Measurements from ENCODE around the gene PARD3. TPM values are rescaled to one million over a fixed set of nuclear protein-coding genes. Genes with fewer than 3 reads are reported as not detected.

The PARD3 gene
- total and polyA plus RNA-seq, 2 donors (not counting 1 experiment from before 2014, with no cell fraction given): 24.0 to 46.4 TPM

DNA sequence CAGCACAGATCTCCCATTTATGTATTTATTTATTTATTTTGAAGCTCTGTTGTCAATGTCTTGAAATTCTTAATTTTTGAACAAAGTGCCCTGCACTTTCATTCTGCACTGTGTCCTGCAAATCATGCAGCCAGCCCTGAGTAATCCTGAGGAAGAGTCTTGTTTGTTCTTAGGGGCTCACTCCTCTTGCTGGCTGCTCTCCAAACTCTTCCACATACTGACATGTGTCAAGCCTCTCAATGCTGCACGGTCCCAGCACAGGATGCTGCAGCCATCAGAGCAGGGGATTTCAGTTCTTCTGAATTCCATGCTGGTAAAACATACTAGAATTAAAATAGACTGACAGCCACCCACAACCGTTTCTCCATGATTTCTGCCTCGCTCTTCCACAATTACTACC, 207.2 kb downstream of the PARD3 start:
- no peak overlapping the region for H2AFZ ChIP-seq (ENCODE audit: low read length)
- no peak overlapping the region for H3K9ac ChIP-seq (ENCODE audit: insufficient read depth, low read length)
- no peaks in the 10 kb centered on the region for H3K79me2 ChIP-seq (ENCODE audit: control insufficient read depth, insufficient read depth, low read length)
- no peaks in the 10 kb centered on the region for H3K9me3 ChIP-seq (ENCODE audit: control insufficient read depth, insufficient read depth, low read depth, low read length)
- H3K27me3 ChIP-seq (ENCODE audit: control insufficient read depth, insufficient read depth, low read length): no peaks in the 10 kb centered on the region
- TF ChIP-seq EZH2 (IDR thresholded peaks at IDR 0.05; ENCODE audit: low read length, missing control alignments): no peak
- TF ChIP-seq, protein P1, sequence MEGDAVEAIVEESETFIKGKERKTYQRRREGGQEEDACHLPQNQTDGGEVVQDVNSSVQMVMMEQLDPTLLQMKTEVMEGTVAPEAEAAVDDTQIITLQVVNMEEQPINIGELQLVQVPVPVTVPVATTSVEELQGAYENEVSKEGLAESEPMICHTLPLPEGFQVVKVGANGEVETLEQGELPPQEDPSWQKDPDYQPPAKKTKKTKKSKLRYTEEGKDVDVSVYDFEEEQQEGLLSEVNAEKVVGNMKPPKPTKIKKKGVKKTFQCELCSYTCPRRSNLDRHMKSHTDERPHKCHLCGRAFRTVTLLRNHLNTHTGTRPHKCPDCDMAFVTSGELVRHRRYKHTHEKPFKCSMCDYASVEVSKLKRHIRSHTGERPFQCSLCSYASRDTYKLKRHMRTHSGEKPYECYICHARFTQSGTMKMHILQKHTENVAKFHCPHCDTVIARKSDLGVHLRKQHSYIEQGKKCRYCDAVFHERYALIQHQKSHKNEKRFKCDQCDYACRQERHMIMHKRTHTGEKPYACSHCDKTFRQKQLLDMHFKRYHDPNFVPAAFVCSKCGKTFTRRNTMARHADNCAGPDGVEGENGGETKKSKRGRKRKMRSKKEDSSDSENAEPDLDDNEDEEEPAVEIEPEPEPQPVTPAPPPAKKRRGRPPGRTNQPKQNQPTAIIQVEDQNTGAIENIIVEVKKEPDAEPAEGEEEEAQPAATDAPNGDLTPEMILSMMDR (conservative IDR thresholded peaks at IDR 0.05 in 1 of 2, IDR thresholded peaks at IDR 0.05 in 1 of 2; ENCODE audit: low read depth in 1 of 2, low read length in 2 of 2): no peak
- H3K4me3 ChIP-seq (replicated peaks in 1 of 4; ENCODE audit: control extremely low read depth in 1 of 4, insufficient read depth in 1 of 4, low read depth in 3 of 4, low read length in 4 of 4): no peak overlapping the region
- no peak overlapping the region for H3K27ac ChIP-seq (ENCODE audit: insufficient read depth, low read length)
- no peak overlapping the region for H3K4me2 ChIP-seq (ENCODE audit: extremely low read depth, insufficient read depth, low read length)
- DNase-seq (ENCODE audit: low read depth in 2 of 2): no peak
- H4K20me1 ChIP-seq (ENCODE audit: control insufficient read depth, extremely low read depth, insufficient read depth, low read length): no peaks in the 10 kb centered on the region
- no peaks in the 10 kb centered on the region for H3K36me3 ChIP-seq (ENCODE audit: control insufficient read depth, insufficient read depth, low read length)
- no peaks in the 10 kb centered on the region for H3K4me1 ChIP-seq (ENCODE audit: control insufficient read depth, extremely low read depth, insufficient read depth, low read length)

DNA sequence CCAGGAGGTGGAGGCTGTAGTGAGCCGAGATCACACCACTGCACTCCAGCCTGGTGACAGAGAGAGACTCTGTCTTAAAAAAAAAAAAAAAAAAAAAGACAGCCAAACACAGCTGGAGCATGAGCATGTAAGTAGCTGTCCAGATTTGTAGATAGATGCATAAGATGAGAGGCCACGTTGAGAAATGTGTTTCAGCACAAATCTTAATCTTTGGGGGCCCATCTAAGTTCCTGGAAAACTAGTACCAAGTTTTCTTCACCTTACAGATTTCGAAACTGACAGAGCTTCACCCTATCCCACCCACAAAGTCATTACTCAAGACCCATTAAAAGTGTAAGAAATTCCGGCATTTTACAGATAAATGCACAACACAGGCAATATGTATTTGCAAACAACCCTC, 208.2 kb downstream of the PARD3 start:
- Histone ChIP-seq H3K4me1 (ENCODE audit: control insufficient read depth, extremely low read depth, insufficient read depth, low read length) (no peaks in the 10 kb centered on the region), H3K79me2 (ENCODE audit: control insufficient read depth, insufficient read depth, low read length) (no peaks in the 10 kb centered on the region), H3K4me2 (ENCODE audit: extremely low read depth, insufficient read depth, low read length) (no peak overlapping the region), H2AFZ (ENCODE audit: low read length) (no peak overlapping the region), H3K36me3 (ENCODE audit: control insufficient read depth, insufficient read depth, low read length) (no peaks in the 10 kb centered on the region), H3K9me3 (ENCODE audit: control insufficient read depth, insufficient read depth, low read depth, low read length) (no peaks in the 10 kb centered on the region), H3K9ac (ENCODE audit: insufficient read depth, low read length) (no peak overlapping the region), H3K27me3 (ENCODE audit: control insufficient read depth, insufficient read depth, low read length) (no peaks in the 10 kb centered on the region), H3K4me3 (replicated peaks in 1 of 4; ENCODE audit: control extremely low read depth in 1 of 4, insufficient read depth in 1 of 4, low read depth in 3 of 4, low read length in 4 of 4) (no peak overlapping the region), H4K20me1 (ENCODE audit: control insufficient read depth, extremely low read depth, insufficient read depth, low read length) (no peaks in the 10 kb centered on the region), H3K27ac (ENCODE audit: insufficient read depth, low read length) (no peak overlapping the region)
- no peak for TF ChIP-seq EZH2 (IDR thresholded peaks at IDR 0.05; ENCODE audit: low read length, missing control alignments)
- TF ChIP-seq, protein P1 (conservative IDR thresholded peaks at IDR 0.05 in 1 of 2, IDR thresholded peaks at IDR 0.05 in 1 of 2; ENCODE audit: low read depth in 1 of 2, low read length in 2 of 2): no peak
- DNase-seq (ENCODE audit: low read depth in 2 of 2): no peak

DNA sequence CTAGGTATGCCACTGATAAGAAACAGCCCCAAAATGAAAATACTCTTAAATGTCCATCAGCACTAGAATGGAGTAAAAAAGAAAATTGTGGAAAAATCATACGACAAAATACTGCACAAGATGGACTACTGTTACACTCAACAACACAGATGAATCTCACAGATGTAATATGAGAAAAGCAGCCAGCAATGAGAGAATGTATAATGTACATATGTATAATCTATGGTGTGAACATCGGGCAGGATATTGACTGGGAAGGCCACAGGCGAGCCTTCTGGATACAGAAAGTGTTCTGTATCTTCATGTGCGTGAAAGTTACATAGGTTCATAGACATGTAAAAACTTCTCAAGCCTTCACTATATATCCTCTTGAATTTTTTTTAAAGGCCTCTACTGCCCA, 212.6 kb downstream of the PARD3 start:
- H2AFZ ChIP-seq (ENCODE audit: low read length): no peak overlapping the region
- H4K20me1 ChIP-seq (ENCODE audit: control insufficient read depth, extremely low read depth, insufficient read depth, low read length): no peaks in the 10 kb centered on the region
- H3K4me3 ChIP-seq (replicated peaks in 1 of 4; ENCODE audit: control extremely low read depth in 1 of 4, insufficient read depth in 1 of 4, low read depth in 3 of 4, low read length in 4 of 4): no peak overlapping the region
- no peak for TF ChIP-seq EZH2 (IDR thresholded peaks at IDR 0.05; ENCODE audit: low read length, missing control alignments)
- TF ChIP-seq, protein P1 (conservative IDR thresholded peaks at IDR 0.05 in 1 of 2, IDR thresholded peaks at IDR 0.05 in 1 of 2; ENCODE audit: low read depth in 1 of 2, low read length in 2 of 2): no peak
- H3K9me3 ChIP-seq (ENCODE audit: control insufficient read depth, insufficient read depth, low read depth, low read length): no peaks in the 10 kb centered on the region
- H3K4me2 ChIP-seq (ENCODE audit: extremely low read depth, insufficient read depth, low read length): no peak overlapping the region
- no peaks in the 10 kb centered on the region for H3K36me3 ChIP-seq (ENCODE audit: control insufficient read depth, insufficient read depth, low read length)
- no peak overlapping the region for H3K9ac ChIP-seq (ENCODE audit: insufficient read depth, low read length)
- H3K27me3 ChIP-seq (ENCODE audit: control insufficient read depth, insufficient read depth, low read length): no peaks in the 10 kb centered on the region
- no peak for DNase-seq (ENCODE audit: low read depth in 2 of 2)
- H3K27ac ChIP-seq (ENCODE audit: insufficient read depth, low read length): no peak overlapping the region
- H3K4me1 ChIP-seq (ENCODE audit: control insufficient read depth, extremely low read depth, insufficient read depth, low read length): no peaks in the 10 kb centered on the region
- H3K79me2 ChIP-seq (ENCODE audit: control insufficient read depth, insufficient read depth, low read length): no peaks in the 10 kb centered on the region

All from fibroblast of lung (primary cell).